GM19099 (cell line): Measurements from ENCODE around the gene ZNF621.

Source experiments
- POLR2A ChIP-seq: IDR thresholded peaks from 3 replicates; pipeline ENCODE4 v1.6.1; 2011; ENCODE audit warnings: low read depth; ENCODE audit not compliant: insufficient read length; ENCODE audit errors: extremely low read depth

Gene ZNF621

DNA sequence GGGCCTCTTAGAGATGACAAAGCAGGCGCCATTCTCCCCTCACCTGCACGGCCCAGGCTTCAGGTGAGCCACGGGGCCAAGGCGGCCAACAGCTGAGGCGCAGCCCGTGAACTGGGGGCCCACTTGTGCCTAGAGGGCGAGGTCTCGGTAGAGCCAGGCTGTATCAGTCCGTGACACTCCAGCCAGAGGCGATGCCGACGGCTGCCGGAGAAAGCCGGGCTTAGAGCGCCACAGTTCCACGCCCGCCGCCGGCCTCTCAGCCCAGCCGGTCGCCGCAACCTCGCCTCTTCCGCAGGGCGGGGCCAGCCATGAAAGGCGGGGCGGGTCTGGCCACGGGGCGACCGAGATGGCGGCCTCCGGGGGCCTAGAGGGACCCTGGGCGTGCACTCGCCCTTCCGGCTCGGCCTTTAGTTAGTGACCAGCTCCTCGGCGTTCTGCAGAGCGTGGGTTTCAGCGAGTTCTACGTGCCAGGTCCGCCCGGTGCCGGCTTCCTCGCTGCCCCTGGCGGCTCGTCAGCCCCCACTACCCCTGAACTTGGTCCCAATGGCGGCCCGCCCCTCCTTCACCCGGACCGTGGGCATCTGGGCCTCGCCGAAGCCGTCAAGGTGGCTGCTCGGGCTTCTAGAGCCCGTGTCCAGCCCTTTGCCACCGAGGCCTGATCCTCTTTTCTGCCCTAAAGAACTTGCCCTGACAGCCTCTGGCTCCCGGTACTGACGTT, at the start of gene ZNF621:
TSS of gene ZNF621 (plus strand) at position 393 of the 718 bp plus-strand sequence. CDS start 881 bp downstream, outside the sequence.
- peak; percentile 95 for TF ChIP-seq POLR2A

DNA sequence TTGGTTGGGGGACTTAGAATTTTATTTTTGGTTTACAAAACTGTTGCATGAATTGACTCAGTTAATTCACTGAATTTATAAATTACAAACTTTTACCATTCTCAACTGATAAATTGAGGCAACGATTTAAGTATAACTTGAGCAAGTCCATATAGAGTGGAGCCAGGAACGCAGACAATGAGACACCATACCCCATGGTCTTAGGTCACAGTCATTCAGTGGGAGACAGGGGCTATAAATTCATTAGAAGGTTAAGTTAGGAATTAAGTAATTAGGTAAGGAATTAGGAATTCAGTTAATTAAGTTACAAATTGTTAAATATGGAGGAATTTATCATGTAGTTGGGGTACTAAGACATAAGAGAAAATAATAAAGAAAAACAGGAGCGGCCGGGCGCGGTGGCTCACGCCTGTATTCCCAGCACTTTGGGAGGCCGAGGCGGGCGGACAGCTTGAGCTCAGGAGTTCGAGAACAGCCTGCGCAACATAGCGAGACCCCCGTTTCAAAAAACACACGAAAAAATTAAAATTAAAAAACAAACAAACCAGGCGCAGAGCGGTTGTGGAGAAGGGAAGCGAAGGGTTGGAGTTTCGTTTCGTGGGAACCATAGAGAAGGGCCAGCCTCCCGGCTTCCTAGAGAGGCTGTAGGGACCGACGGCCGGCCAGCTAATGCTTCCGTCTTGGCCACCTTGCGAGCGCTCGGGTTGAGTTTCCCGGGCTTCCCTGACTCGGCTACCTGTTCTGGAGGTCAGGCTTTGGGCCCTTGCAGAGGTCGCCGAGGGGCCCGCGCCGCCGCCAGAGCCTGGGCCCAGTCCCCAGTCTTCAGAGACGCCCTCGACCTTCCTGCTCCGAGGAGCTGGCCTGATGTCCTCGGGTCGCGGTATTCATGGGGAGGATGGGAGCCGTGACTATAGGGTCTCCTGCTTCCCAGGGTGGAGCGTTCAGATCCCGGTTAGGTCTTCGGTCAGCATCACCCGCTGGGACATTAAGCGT, 48.0 kb upstream of the ZNF621 start, which contains the start of gene ZNF619:
TSS of gene ZNF619 (plus strand) at position 645 of the 993 bp plus-strand sequence. CDS start 858 bp downstream, outside the sequence.
- TF ChIP-seq POLR2A: peak; percentile 65

DNA sequence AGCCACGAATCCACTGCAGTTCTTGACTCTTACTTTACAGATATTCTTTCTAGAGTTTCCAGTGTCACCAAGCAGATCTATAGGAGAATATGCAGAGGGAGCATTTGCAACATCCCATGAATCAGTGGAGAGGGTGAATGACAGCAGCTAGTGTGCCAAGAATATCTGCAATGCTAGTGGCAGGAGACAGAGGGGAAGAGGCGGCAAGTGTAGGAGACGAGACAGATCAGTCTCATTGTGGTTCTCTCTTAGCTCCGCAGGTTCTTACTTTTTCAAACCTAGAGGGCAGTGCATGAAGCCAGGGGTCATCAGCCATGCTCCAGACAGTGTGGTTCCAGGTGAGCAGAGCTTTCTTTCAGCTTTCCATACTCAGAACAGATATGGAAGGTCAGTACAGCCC, 47.1 kb upstream of the ZNF621 start:
- no peak for TF ChIP-seq POLR2A

DNA sequence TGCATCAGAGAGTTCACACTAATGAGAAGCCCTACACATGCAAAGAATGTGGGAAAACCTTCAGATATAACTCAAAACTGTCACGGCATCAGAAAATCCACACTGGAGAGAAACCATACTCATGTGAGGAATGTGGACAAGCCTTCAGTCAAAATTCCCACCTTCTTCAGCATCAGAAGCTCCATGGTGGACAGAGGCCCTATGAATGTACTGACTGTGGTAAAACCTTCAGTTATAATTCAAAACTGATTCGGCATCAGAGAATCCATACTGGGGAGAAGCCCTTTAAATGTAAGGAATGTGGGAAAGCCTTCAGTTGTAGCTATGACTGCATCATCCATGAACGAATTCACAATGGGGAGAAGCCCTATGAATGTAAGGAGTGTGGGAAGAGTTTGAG, 37.6 kb upstream of the ZNF621 start:
- TF ChIP-seq POLR2A: no peak

DNA sequence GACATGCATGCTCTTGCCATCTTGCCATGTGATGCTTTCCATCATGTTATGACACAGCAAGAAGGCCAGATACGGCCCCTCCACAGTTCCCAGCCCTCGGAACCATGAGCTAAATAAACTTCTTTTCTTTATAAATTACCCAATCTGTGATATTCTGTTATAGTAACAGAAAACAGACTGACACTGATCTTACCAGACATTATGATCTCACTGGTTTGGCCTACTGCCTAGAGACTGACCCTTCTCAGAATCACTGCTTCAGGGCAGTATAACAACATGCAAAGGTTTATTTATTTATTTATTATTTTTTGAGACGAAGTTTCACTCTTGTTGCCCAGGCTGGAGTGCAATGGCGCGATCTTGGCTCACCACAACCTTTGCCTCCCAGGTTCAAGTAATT, 33.8 kb upstream of the ZNF621 start:
- no peak for TF ChIP-seq POLR2A

DNA sequence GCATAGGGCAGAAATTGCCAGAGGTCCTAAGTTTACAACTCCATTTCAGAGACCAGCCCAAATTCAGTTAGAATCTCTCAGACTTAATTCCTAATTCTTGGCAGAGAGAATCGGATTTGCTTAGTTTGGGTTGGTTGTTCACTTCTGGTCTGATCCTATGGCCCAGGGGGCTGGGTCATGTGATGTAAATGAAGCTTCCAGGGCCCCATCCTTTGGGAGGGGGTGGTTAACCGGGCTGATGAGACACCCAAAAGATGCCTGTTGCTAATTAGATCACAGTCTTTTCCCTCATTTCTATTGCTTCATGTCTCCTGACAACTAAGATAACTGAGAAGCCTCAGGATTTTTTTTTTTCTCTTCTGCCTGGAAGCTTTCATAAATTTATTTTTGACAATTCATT, 30.1 kb upstream of the ZNF621 start:
- no peak for TF ChIP-seq POLR2A

DNA sequence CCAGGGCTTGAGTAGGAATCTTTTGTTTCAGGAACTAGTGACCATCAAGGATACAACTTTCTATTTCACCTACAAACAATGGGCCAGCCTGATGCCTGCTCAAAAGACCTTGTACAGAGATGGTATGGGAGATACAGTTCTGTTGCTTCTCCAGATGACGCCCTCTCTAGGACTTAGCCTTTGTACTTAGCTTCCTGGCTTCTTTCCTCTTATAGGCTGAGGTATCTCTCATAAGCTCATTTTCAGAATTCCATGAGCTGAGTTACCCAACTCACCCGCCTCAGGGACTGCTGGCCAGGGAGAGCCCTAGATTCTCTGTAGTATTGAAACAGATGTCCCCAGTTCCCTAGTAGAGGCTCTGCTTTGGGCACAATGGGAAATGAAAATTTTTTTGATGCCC, 27.5 kb upstream of the ZNF621 start:
- no peak for TF ChIP-seq POLR2A

DNA sequence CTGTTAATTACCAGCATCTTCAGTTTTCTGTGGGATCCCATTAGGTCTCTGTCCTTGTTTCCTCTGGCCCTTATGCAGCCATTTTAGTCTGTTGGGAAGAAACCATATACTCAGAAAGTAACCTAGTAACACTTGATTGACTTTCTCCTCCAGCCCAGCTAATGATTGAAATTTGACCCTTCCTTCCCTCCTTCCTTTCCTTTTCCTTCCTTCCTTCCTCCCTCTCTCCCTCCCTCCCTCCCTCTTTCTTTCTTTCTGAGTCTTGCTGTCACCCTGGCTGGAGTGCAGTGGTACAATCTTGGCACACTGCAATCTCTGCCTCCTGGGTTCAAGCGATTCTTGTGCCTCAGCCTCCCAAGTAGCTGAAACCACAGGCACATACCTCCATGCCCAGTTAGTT, 24.8 kb upstream of the ZNF621 start:
- TF ChIP-seq POLR2A: no peak

DNA sequence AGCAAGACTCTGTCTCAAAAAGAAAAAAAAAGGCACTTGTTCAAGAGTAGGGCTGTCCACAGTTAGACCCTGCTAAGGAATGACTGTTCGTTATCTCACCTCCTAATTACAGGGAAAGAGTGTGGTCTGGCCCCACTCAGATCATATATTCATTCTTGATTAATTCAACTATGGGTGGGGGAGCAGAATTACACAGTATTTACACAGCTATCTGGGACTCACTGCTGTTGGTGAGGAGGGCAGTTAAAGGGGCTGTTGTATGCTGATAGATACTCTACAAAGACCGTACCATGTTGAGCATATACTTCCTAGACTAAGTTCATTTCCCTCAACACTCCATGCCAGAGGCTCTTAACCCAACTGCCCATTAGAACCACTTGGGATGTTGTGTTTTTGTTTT, 22.7 kb upstream of the ZNF621 start:
- no peak for TF ChIP-seq POLR2A

DNA sequence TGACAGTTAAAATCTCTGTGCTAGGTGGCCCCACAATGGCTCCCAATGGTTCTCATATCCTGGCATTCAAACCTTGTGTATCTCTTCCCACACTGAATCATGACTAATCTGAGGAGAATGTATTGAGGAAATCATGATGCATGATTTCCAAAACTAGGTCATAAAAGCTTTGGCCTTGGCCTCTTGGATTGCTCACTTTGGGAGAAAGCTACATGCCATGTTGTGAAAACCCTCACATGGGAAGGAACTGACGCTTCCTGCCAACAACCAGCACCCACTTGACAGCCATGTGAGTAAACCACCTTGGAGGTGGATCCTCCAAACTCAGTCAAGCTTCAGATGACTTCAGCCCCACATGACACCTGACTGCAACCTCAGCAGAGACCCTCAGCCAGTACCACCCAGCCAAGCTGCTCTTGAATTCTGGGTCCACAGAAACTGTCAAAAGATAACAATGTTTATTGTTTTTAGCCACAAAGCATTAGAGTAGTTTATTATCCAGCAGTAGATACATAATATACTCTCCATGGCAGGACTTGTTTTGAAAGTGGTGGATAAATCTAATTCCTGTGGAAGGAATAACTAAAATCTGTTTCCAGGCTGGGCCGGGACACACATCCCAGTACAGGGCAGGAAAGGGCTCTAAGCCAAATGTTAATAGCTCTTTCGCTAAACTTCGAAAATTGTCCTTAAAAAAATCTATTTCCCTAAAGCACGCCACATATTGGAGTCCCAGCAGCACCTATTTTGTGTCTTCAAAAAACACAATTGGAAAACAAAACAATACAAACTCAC, 19.9 kb upstream of the ZNF621 start:
- no peak for TF ChIP-seq POLR2A

DNA sequence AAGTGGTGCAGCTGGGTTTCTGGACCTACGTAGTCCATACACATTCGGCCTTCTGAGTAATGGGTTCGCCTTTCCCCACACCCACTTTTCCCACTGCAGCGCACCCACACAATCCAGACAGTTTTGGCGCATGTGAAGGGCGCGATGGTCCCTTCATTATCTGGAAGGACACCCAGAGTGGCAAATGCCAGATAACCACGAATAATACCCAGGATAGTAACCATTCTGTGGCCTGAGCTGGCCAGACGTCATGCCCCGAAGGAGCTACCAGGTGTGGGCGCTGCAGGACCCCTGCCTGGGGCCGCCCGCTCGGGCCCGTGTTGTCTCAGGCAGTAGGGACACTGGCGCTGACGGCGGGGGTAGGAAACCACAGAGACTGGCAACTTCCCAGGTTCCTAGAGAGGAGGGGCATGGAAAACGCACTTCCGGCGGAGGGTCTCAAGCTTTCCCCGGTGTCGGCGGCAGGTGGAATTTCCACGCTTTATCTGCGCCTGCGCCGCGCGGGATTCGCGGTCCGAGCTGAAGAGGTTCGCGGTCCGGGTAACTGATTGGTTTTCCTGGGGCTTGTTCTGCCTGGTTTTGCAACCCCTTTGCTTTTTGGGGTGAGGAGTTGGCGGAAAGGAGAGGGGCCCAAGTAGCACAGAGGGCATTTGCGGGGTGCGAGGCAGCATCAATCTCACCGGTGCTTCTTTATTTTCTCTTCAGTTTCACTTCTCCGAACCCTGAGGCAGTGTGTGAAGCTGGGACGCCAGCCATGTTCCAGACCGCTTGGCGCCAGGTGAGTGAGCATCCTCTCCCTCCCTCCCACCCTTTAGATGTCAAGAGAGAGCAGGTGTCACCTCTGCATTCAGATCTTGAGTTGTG, 18.9 kb upstream of the ZNF621 start, which contains the start of gene ZNF620:
TSS of gene ZNF620 (plus strand) at position 441 of the 864 bp plus-strand sequence. CDS start at position 755, 314 bp downstream.
- peak; percentile 59 for TF ChIP-seq POLR2A

DNA sequence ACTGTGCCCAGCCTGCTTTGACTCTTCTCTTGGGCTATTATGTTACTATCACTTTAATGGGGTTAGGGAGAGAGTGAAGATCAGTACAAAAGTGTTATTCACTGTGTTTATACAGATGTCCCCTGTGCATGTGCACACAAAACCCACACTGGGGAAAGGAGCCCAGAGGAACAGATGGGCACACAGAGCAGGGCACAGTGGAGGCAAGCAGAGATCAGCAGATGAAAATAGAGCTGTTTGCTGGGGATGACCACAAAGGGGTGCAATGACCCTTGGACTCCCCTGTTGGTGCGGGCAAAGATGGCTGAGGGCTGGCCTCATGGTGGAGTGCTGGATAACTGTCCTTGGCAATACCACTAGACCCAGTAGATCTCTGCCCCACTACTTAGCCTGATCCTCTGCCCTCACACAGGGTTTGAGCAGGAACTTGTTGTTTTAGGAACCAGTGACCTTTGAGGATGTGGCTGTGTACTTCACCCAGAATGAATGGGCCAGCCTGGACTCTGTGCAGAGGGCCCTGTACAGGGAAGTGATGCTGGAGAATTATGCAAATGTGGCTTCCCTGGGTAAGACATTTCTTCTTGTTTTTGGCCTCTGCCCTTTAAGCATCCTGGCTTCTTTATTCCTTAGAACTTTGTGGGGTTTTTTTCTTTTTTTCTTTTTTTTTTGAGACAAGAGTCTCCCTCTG, 13.6 kb upstream of the ZNF621 start:
- TF ChIP-seq POLR2A: no peak

DNA sequence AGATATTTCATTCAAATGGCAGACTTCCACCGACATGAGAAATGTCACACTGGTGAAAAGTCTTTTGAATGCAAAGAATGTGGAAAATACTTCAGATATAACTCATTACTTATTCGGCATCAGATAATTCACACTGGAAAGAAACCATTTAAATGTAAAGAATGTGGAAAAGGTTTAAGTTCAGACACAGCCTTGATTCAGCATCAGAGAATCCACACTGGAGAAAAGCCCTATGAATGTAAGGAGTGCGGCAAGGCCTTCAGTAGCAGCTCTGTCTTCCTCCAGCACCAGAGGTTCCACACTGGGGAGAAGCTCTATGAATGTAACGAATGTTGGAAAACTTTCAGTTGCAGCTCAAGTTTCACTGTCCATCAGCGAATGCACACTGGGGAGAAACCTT, 8.6 kb upstream of the ZNF621 start:
- TF ChIP-seq POLR2A: no peak
